Skin epidermis (tissue), 12 donors: ENCODE results near the gene ZFP37.

Experiments used
- H3K27ac ChIP-seq, 21 experiments: fragments of 200-600 bp; sonication (generic) in 11 of 21; one replicate each; pipeline ENCODE4 v1.5.0; 2020; ENCODE audit warnings: mild to moderate bottlenecking in 3 of 21, inconsistent platforms in 2 of 21, moderate library complexity in 2 of 21
- H3K4me3 ChIP-seq, 7 experiments: fragments of 200-600 bp; sonication (generic) in 2 of 7; one replicate each; pipeline ENCODE4 v1.5.0; 2020; ENCODE audit warnings: inconsistent platforms in 2 of 7, mild to moderate bottlenecking in 2 of 7, moderate library complexity in 1 of 7

The ZFP37 gene

GRCh38 chr9:112997236-112997941 is 59.1 kb downstream of the ZFP37 start:
- H3K4me3 ChIP-seq, result no peak overlapping the region
- no peak overlapping the region for H3K27ac ChIP-seq
